Mesenchymal stem cell (in vitro differentiated cells and primary cell): ENCODE results near the gene MCCD1.

ENCODE experiments used
- DNase-seq: peaks from one replicate; pipeline ENCODE4 v3.0.0-alpha.2; 2013
- H2AFZ ChIP-seq: one replicate; pipeline ENCODE4 v1.6.1; 2013; ENCODE audit warnings: low read depth, mild to moderate bottlenecking, control low read depth, inconsistent platforms, low read length, moderate library complexity
- H2AK5ac ChIP-seq: 2 replicates; pipeline ENCODE4 v1.6.1; 2013; ENCODE audit warnings: low read length, moderate library complexity, mild to moderate bottlenecking, inconsistent platforms; ENCODE audit not compliant: severe bottlenecking
- H2BK120ac ChIP-seq: one replicate; pipeline ENCODE4 v1.6.1; 2013; ENCODE audit warnings: low read depth, mild to moderate bottlenecking, inconsistent platforms, low read length, moderate library complexity
- H2BK12ac ChIP-seq, 2 experiments: one replicate each; pipeline ENCODE4 v1.6.1; 2013; ENCODE audit warnings: inconsistent platforms in 2 of 2, low read length in 2 of 2, mild to moderate bottlenecking in 2 of 2, moderate library complexity in 2 of 2, control low read depth in 1 of 2
- H2BK15ac ChIP-seq: one replicate; pipeline ENCODE4 v1.6.1; 2013; ENCODE audit warnings: mild to moderate bottlenecking, low read depth, inconsistent platforms; ENCODE audit not compliant: poor library complexity, severe bottlenecking
- H2BK5ac ChIP-seq: 2 replicates; pipeline ENCODE4 v1.6.1; 2013; ENCODE audit warnings: low read depth, mild to moderate bottlenecking, low read length, control low read depth, inconsistent platforms; ENCODE audit not compliant: poor library complexity, severe bottlenecking
- H3K14ac ChIP-seq, 2 experiments: one replicate each; pipeline ENCODE4 v1.6.1; 2013; ENCODE audit warnings: inconsistent platforms in 2 of 2, low read length in 2 of 2, control low read depth in 1 of 2, mild to moderate bottlenecking in 1 of 2, moderate library complexity in 1 of 2
- H3K18ac ChIP-seq, 2 experiments: one replicate each; pipeline ENCODE4 v1.6.1; 2013; ENCODE audit warnings: inconsistent platforms in 2 of 2, low read length in 2 of 2, control low read depth in 1 of 2, low read depth in 1 of 2, mild to moderate bottlenecking in 1 of 2
- H3K23ac ChIP-seq, 2 experiments: one replicate each; pipeline ENCODE4 v1.6.1; 2013; ENCODE audit warnings: inconsistent platforms in 2 of 2, low read length in 2 of 2, mild to moderate bottlenecking in 2 of 2, moderate library complexity in 2 of 2, control low read depth in 1 of 2
- H3K27ac ChIP-seq: 2 replicates; pipeline ENCODE4 v1.5.1; 2013; ENCODE audit warnings: mild to moderate bottlenecking, moderate library complexity, low read length, control low read depth, inconsistent platforms; ENCODE audit not compliant: poor library complexity, severe bottlenecking
- H3K27me3 ChIP-seq, 2 experiments: 2 replicates each; pipeline versions ENCODE4 v1.6.1 to v1.7.0; 2013; ENCODE audit warnings: low read length in 2 of 2, mild to moderate bottlenecking in 2 of 2, moderate library complexity in 2 of 2, control low read depth in 1 of 2, inconsistent platforms in 1 of 2; ENCODE audit not compliant: control insufficient read depth in 1 of 2, insufficient read depth in 1 of 2
- H3K36me3 ChIP-seq, 2 experiments: 2 replicates each; pipeline versions ENCODE4 v1.6.1 to v1.7.0; 2013; ENCODE audit warnings: low read length in 2 of 2, control low read depth in 1 of 2, inconsistent platforms in 1 of 2, low read depth in 1 of 2, mild to moderate bottlenecking in 1 of 2; ENCODE audit not compliant: insufficient read depth in 2 of 2, control insufficient read depth in 1 of 2
- H3K4ac ChIP-seq, 2 experiments: one replicate each; pipeline ENCODE4 v1.6.1; 2013; ENCODE audit warnings: inconsistent platforms in 2 of 2, low read length in 2 of 2, mild to moderate bottlenecking in 2 of 2, moderate library complexity in 2 of 2, control low read depth in 1 of 2, low read depth in 1 of 2
- H3K4me1 ChIP-seq: 2 replicates; pipeline ENCODE4 v1.6.1; 2013; ENCODE audit warnings: low read depth, low read length, control low read depth; ENCODE audit not compliant: control insufficient read depth, insufficient read depth
- H3K4me2 ChIP-seq: 2 replicates; pipeline ENCODE4 v1.6.1; 2013; ENCODE audit warnings: low read length, mild to moderate bottlenecking, inconsistent platforms; ENCODE audit not compliant: poor library complexity, severe bottlenecking
- H3K4me3 ChIP-seq, 2 experiments: 2 replicates each; pipeline versions ENCODE4 v1.5.1 to v1.7.0; 2013; ENCODE audit warnings: low read length in 2 of 2, mild to moderate bottlenecking in 2 of 2, control low read depth in 1 of 2, low read depth in 1 of 2; ENCODE audit not compliant: insufficient read depth in 1 of 2
- H3K79me1 ChIP-seq: replicated peaks from 2 replicates; pipeline ENCODE4 v1.6.1; 2013; ENCODE audit warnings: mild to moderate bottlenecking, control low read depth, low read length, inconsistent platforms; ENCODE audit not compliant: poor library complexity, severe bottlenecking
- H3K9ac ChIP-seq: 2 replicates; pipeline ENCODE4 v1.7.0; 2013; ENCODE audit warnings: mild to moderate bottlenecking, low read length, moderate library complexity
- H3K9me3 ChIP-seq: 2 replicates; pipeline ENCODE4 v1.7.0; 2013; ENCODE audit warnings: mild to moderate bottlenecking, low read length; ENCODE audit not compliant: control insufficient read depth
- H4K8ac ChIP-seq: one replicate; pipeline ENCODE4 v1.6.1; 2013; ENCODE audit warnings: inconsistent platforms, mild to moderate bottlenecking, low read length, moderate library complexity
- H4K91ac ChIP-seq: one replicate; pipeline ENCODE4 v1.6.1; 2013; ENCODE audit warnings: mild to moderate bottlenecking, low read length, inconsistent platforms
- WGBS: methylation state at CpG from one replicate; pipeline ENCODE4 v1.1.7; 2013; ENCODE audit warnings: mixed read lengths; 5-methylcytosine and 5-hydroxymethylcytosine counted together

MCCD1 gene

DNA sequence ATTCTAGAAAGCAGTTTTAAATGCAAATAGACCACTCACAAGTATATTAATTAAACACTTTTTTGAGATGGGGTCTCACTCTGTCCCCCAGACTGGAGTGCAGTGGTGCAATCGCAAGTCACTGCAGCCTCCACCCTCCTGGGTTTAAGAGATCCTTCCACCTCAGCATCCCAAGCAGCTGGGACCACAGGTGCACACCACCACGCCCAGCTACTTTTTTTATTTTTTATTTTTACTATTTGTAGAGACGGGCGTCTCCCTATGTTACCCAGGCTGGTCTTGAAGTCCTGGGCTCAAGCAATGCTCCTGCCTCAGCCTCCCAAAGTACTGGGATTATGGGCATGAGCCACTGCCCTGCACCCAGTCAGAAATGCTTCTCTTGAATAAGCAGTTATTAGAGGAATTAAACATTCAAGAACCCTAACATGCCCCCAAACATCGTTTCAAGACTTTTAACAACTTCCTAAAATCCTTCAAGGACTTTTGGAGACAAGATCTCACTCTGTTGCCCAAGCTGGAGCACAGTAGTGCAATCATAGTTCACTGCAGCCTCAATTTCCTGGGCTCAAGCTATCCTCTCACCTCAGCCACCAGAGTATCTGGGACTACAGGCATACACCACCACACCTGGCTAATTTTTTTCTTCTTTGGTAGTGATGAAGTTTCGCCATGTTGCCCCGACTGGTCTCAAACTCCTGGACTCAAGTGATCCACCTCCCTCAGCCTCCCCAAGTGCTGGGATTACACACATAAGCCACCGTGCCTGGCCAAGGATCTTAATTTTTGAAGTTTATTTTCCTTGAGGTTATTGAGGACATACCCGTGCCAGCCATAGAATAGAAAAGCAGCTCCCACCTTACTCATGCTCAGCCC lies 3.2 kb downstream of the MCCD1 start:
- H3K23ac ChIP-seq: no peak overlapping the region
- no peak overlapping the region for H3K27ac ChIP-seq
- WGBS: 83% methylated on average over 8 of the region's 9 CpGs
- no peaks in the 10 kb centered on the region for H3K27me3 ChIP-seq
- no peak overlapping the region for H3K18ac ChIP-seq
- H2BK15ac ChIP-seq: no peak overlapping the region
- no peak overlapping the region for H3K14ac ChIP-seq
- H3K9me3 ChIP-seq: no peaks in the 10 kb centered on the region
- no peak overlapping the region for H4K91ac ChIP-seq
- H3K4me3 ChIP-seq: no peak overlapping the region
- no peak overlapping the region for H2BK5ac ChIP-seq
- no peak overlapping the region for H2BK12ac ChIP-seq
- H4K8ac ChIP-seq: no peak overlapping the region
- H2BK120ac ChIP-seq: no peak overlapping the region
- H2AFZ ChIP-seq: no peak overlapping the region
- H2AK5ac ChIP-seq: no peak overlapping the region
- peaks cover 6% of the 10 kb centered on the region for H3K4me1 ChIP-seq
- H3K79me1 ChIP-seq: peaks cover 30% of the 10 kb centered on the region
- no peak overlapping the region for H3K9ac ChIP-seq
- no peak overlapping the region for H3K4me2 ChIP-seq
- H3K4ac ChIP-seq: no peak overlapping the region
- DNase-seq: no peak
- peaks cover 66 to 77% of the 10 kb centered on the region in 2 experiments for H3K36me3 ChIP-seq

DNA sequence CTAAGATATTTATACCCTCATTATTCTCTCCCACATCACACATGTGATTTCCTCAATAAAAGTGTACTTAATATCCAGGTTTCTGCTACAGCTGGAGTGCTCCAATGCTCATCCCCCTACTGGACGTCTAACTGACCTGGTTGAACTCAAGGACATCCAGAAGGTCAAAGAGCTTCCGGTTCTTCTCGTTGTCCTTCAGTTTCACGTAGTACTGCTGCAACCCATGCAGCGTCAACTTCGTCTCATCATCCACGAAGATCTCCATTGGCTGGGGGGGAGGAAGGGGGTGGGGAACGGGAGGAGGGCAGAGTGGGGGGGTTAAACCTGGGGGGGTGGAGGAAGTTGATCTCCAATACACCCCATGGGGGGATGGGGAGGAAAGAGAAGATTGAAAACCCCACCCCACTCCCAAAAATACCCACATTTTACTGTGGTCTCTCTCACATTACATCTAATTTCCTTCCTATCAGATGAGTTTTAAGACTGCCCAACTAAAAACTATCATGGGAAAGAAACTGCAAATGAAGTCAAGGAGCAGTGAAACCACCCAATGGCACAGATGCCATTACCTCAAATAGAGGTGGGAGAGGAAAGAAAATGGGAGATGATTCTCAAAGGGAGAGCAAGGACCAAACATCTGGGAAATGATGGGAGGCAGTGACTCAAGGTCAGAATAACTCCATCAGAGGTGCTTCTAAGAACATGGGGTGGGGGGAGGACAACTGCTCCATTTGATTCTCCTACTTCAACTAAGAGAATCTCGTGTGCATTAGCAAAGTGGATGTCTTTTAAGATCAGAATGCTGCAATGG lies 4.1 kb downstream of the MCCD1 start:
- H3K4me2 ChIP-seq: no peak overlapping the region
- H3K9ac ChIP-seq: no peak overlapping the region
- H3K36me3 ChIP-seq: peaks cover 70 to 85% of the 10 kb centered on the region in 2 experiments
- DNase-seq: no peak
- no peak overlapping the region for H4K8ac ChIP-seq
- no peak overlapping the region for H4K91ac ChIP-seq
- no peak overlapping the region for H3K14ac ChIP-seq
- no peak overlapping the region for H2AFZ ChIP-seq
- no peak overlapping the region for H3K23ac ChIP-seq
- H3K27ac ChIP-seq: no peak overlapping the region
- H3K4me1 ChIP-seq: peaks cover 6% of the 10 kb centered on the region
- H3K4ac ChIP-seq: no peak overlapping the region
- H2AK5ac ChIP-seq: no peak overlapping the region
- H2BK15ac ChIP-seq: no peak overlapping the region
- 94% methylated on average over 7 of the region's 9 CpGs for WGBS
- H2BK120ac ChIP-seq: no peak overlapping the region
- peaks cover 30% of the 10 kb centered on the region for H3K79me1 ChIP-seq
- no peaks in the 10 kb centered on the region for H3K27me3 ChIP-seq
- H2BK5ac ChIP-seq: no peak overlapping the region
- H3K4me3 ChIP-seq: no peak overlapping the region
- no peak overlapping the region for H2BK12ac ChIP-seq
- no peak overlapping the region for H3K18ac ChIP-seq
- no peaks in the 10 kb centered on the region for H3K9me3 ChIP-seq

DNA sequence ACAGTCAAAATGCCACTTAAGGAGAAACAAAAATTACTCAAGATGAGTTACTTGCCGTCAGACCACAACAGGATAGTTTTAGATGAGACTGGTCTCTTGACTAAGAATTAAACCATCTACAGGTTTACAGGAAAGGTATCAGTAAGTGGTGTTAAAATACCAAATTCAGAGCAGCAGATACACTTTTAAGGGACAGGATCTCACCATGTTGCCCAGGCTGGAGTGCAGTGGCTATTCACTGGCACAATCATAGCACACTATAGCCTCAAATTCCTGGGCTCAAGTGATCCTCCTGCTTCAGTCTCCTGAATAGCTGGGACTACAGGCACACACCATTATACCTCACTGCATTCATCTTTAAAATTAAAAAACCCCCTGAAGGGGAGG lies 4.7 kb downstream of the MCCD1 start:
- Histone ChIP-seq H3K9me3 (no peaks in the 10 kb centered on the region), H2BK5ac (no peak overlapping the region), H4K8ac (no peak overlapping the region), H2BK15ac (no peak overlapping the region), H3K23ac (no peak overlapping the region), H2AK5ac (no peak overlapping the region), H3K4me3 (no peak overlapping the region), H4K91ac (no peak overlapping the region), H3K27me3 (no peaks in the 10 kb centered on the region), H2BK12ac (no peak overlapping the region), H3K9ac (no peak overlapping the region), H3K4me1 (peaks cover 6% of the 10 kb centered on the region), H3K79me1 (peaks cover 30% of the 10 kb centered on the region), H3K14ac (no peak overlapping the region), H2AFZ (no peak overlapping the region), H2BK120ac (no peak overlapping the region), H3K4me2 (no peak overlapping the region), H3K36me3 (peaks cover 70 to 91% of the 10 kb centered on the region in 2 experiments), H3K18ac (no peak overlapping the region), H3K27ac (no peak overlapping the region), H3K4ac (no peak overlapping the region)
- no peak for DNase-seq
- WGBS: no CpG with 5 or more reads among the region's 1 CpG

DNA sequence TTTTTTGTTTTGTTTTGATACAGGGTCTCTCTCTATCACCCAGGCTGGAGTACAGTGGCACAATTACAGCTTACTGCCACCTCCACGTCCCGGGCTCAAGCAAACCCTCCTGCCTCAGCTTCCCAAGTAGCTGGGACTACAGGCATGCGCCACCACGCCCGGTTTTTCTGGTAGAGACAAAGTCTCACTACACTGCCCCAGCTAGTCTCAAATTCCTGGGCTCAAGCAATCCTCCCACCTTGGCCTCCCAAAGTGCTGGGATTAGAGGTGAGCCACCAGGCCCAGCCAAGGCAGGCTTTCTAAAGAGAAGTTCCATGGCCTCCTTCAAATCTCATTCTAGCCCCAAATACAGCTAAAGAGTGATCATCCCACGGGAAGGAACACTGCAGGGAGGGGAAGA lies 5.2 kb downstream of the MCCD1 start:
- Histone ChIP-seq H3K36me3 (peaks cover 69 to 97% of the 10 kb centered on the region in 2 experiments), H2AFZ (no peak overlapping the region), H2BK5ac (no peak overlapping the region), H3K27me3 (no peaks in the 10 kb centered on the region), H2BK12ac (no peak overlapping the region), H3K9ac (no peak overlapping the region), H3K9me3 (no peaks in the 10 kb centered on the region), H2BK15ac (peak overlapping the region; percentile 36), H3K27ac (no peak overlapping the region), H3K4me1 (peaks cover 10% of the 10 kb centered on the region), H4K91ac (no peak overlapping the region), H3K4me3 (no peak overlapping the region), H3K4ac (no peak overlapping the region), H2BK120ac (no peak overlapping the region), H3K79me1 (peaks cover 30% of the 10 kb centered on the region), H3K14ac (no peak overlapping the region), H3K18ac (no peak overlapping the region), H4K8ac (peak overlapping the region; percentile 47), H3K23ac (no peak overlapping the region), H2AK5ac (no peak overlapping the region), H3K4me2 (no peak overlapping the region)
- no peak for DNase-seq
- WGBS: 97% methylated on average over 6 of the region's 6 CpGs
